Spleen (tissue), 7 donors: ENCODE data around the gene TCERG1.

Experiments
- CTCF ChIP-seq, 11 experiments: fragments of 200-600 bp in 7 of 11; fragments of 450-650 bp in 4 of 11; sonication (generic) in 4 of 11; IDR thresholded peaks in 8 of 11; conservative IDR thresholded peaks in 3 of 11; 1 replicate in 7 of 11; 2 replicates in 4 of 11; pipeline versions ENCODE4 v1.4.0 to v1.8.0; 2016 to 2021; ENCODE audit warnings: antibody characterized with exemption in 11 of 11, inconsistent platforms in 4 of 11, mild to moderate bottlenecking in 1 of 11
- POLR2A ChIP-seq, 3 donors: fragments of 450-650 bp; IDR thresholded peaks; one replicate each; pipeline ENCODE4 v1.5.1; 2017; ENCODE audit warnings: antibody characterized with exemption in 3 of 3, mild to moderate bottlenecking in 1 of 3
- POLR2AphosphoS5 ChIP-seq, 3 donors: sonication (generic); formaldehyde crosslinking; IDR thresholded peaks; one replicate each; pipeline ENCODE4 v1.5.1; 2017; ENCODE audit warnings: antibody characterized with exemption in 3 of 3
- donor health status: DM: no; HTN: no; CAD: no; lungs with moderate emphysema.
- donor health status: DM: no; HTN: no; CAD: no.
- donor health status: DM: no; HTN: no; CAD: no.

- TF ChIP-seq CTCF (IDR thresholded peaks at IDR 0.05 in 8 of 11, conservative IDR thresholded peaks at IDR 0.05 in 3 of 11) (no peak), POLR2A (IDR thresholded peaks at IDR 0.05) (no peak), POLR2AphosphoS5 (IDR thresholded peaks at IDR 0.05) (no peak)
Observed at GRCh38 chr5:146440353-146440752, 6.8 kb upstream of the TCERG1 start.
